Lower leg skin (tissue), 3 donors: ENCODE results near the gene CD28.

Experiments used
- POLR2A ChIP-seq, 2 donors: fragments of 450-650 bp; IDR thresholded peaks; one replicate each; pipeline ENCODE4 v1.6.1; 2016 to 2017; ENCODE audit warnings: antibody characterized with exemption in 2 of 2, mild to moderate bottlenecking in 1 of 2, moderate library complexity in 1 of 2
- TF ChIP-seq, protein P1 (sequence below), 3 donors: fragments of 450-650 bp; IDR thresholded peaks; one replicate each; pipeline ENCODE4 v1.5.1; 2016; ENCODE audit warnings: antibody characterized with exemption in 3 of 3, mild to moderate bottlenecking in 3 of 3, moderate library complexity in 2 of 3

- TF ChIP-seq, protein P1, sequence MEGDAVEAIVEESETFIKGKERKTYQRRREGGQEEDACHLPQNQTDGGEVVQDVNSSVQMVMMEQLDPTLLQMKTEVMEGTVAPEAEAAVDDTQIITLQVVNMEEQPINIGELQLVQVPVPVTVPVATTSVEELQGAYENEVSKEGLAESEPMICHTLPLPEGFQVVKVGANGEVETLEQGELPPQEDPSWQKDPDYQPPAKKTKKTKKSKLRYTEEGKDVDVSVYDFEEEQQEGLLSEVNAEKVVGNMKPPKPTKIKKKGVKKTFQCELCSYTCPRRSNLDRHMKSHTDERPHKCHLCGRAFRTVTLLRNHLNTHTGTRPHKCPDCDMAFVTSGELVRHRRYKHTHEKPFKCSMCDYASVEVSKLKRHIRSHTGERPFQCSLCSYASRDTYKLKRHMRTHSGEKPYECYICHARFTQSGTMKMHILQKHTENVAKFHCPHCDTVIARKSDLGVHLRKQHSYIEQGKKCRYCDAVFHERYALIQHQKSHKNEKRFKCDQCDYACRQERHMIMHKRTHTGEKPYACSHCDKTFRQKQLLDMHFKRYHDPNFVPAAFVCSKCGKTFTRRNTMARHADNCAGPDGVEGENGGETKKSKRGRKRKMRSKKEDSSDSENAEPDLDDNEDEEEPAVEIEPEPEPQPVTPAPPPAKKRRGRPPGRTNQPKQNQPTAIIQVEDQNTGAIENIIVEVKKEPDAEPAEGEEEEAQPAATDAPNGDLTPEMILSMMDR (IDR thresholded peaks at IDR 0.05) = no peak
- TF ChIP-seq POLR2A (IDR thresholded peaks at IDR 0.05) = no peak
These were observed 45.3 kb downstream of the CD28 start for GRCh38 chr2:203751685-203752271.
